Stimulated activated CD8-positive, alpha-beta memory T cell treated with anti-CD3 and anti-CD28 coated beads, Interleukin-12 subunit alpha, Interleukin-12 subunit beta, amount 100 ng/mL, for 1 hour (primary cell): ENCODE results near the gene TACC2.

Experiments
- DNase-seq: peaks from one replicate; pipeline ENCODE4 v3.0.0-alpha.2; 2020; ENCODE audit warnings: low read depth

TACC2 gene

DNA sequence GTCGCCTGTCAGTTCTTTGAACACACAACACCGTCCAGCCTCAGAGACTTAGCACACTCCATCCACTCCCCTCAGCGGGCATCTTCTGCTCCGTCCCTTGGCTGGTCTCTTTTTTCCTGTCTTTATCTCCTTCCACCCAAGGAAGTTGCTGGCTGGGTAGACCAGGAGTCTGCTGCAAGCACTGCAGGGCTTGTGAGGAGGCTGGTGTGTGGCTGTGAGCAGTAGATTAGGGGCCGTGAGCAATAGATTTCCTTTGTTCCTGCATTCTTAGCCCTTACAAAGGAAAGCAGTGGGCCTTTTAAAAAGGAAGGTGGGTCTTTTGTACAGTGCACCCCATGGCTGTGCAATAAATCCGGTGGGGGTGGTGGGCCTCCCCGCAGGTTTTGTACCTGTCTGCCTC lies 181.8 kb downstream of the TACC2 start:
- DNase-seq = no peak

- no peak for DNase-seq
These were observed 182.5 kb downstream of the TACC2 start for GRCh38 chr10:122171302-122172075.

DNA sequence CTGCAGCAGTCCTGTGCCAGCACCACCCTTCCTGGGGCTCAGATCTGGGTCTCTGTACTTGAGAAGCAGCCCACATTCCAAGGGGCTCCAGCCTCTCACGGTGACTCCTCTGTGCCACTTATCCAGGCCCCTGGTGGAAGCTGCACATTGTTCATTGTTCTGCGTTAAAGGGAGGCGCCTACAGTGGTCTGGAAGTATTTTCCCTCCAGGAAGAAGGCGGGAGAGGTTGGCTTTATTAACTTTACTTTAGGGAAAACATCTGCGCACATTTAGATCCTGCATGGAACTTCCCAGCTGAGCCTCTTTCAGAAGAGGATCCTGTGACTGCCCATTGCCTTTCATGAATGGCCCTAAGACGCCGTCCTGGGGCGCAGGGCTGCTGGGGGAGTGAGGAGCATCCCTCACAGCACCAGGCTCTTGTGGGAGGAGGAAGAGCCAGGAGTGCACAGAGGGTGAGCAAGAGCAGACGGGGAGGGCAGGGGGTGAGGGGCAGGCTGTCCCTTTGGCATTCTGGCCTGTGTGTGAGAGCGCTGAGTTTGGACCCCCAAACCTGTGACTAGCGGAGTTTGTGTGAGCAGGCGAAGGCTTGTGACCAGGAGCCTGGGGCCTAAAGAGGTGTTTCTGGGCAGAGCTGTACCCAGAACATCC lies 183.5 kb downstream of the TACC2 start:
- DNase-seq = no peak

GRCh38 chr10:122173337-122173736 lies 184.4 kb downstream of the TACC2 start:
- no peak for DNase-seq

GRCh38 chr10:122173766-122174435 lies 184.9 kb downstream of the TACC2 start:
- no peak for DNase-seq

GRCh38 chr10:122176232-122177213 lies 187.6 kb downstream of the TACC2 start:
- no peak for DNase-seq

- no peak for DNase-seq
These were observed 189.7 kb downstream of the TACC2 start for GRCh38 chr10:122178655-122179054.

GRCh38 chr10:122181041-122181732 lies 192.2 kb downstream of the TACC2 start:
- DNase-seq = no peak

DNA sequence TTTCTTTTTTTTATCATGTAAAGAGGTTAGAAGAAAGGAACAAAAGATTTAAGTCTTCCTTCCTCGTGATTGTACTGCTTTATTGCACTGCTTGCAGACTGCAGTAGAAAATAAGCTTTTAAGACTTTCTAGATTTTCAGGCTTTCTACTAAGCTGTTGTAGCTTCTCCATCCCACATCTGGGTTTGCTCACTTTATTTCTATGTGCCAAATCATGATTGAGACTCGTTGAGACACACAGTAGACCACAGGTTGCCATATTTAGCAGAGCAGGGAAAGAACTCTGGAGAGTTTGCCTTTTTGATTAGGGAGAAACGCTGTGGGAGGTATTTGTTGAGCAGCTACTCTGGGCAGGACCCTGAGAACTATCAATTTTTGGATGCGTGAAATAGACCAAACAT lies 192.9 kb downstream of the TACC2 start:
- no peak for DNase-seq

GRCh38 chr10:122182308-122182707 lies 193.3 kb downstream of the TACC2 start:
- no peak for DNase-seq

DNA sequence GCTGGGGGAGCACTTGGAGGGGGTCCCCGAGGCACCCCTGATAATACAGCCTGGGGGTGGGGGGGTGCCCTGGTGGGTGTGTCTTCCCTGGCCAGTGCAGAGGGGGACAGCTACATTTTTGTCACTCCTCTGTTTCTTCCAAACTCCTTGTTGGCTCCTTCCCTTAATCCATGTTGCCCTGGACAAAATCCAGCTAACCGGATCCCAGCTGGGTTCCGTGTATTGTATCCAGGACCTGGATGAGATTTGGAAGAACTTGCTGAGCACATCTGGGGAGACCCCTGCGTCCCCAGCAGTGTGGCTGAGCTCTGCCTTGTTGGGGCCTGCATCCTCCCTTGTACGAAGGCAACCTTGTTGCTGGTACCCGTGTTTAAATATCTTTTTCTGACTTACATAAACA lies 195.3 kb downstream of the TACC2 start:
- no peak for DNase-seq

GRCh38 chr10:122185643-122186042 lies 196.7 kb downstream of the TACC2 start:
- no peak for DNase-seq

DNA sequence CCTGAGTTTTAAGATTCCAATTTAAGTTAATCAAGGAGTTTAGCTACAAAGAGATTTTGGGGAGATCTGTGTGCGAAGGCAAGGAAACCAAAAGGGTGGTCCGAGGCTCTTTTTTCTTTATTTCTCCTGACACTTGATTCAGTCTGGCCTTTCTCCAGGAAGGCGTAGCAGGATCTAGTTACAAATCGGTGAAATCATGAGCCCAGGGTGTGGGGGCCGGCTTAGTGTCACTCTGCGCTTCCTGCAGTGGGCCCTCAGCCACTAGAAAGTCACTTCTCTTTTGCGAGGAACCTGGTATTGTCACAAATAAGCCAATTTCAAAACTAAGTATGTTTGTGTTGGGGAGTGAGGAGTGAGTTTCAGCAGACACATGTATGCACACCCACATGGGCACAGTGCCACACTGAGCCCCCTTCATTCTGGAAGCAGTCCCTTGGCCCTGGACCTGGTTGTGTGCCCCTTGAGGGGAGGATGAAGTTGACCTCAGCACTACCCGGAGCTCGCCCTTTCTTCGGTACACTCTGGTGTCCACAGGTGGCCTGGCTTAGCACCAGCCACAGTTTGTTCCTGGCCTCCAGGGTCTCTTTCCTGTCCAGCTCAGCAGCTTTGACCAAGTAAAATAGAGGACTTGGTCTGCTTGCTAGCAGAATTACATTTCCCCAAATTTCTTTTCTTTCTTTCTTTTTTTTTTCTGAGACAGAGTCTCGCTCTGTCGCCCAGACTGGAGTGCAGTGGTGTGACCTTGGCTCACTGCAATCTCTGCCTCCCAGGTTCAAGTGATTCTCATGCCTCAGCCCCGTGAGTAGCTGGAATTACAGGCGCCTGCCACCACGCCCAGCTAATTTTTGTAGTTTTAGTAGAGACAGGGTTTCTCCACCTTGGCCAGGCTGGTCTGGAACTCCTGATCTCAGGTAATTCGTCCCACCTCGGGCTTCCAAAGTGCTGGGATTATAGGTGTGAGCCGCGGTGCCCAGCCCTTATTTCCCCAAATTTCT lies 198.2 kb downstream of the TACC2 start:
- DNase-seq = no peak

- DNase-seq = no peak
These were observed 199.7 kb downstream of the TACC2 start for GRCh38 chr10:122188706-122189105.

- DNase-seq = no peak
These were observed 200.2 kb downstream of the TACC2 start for GRCh38 chr10:122189185-122189584.

DNA sequence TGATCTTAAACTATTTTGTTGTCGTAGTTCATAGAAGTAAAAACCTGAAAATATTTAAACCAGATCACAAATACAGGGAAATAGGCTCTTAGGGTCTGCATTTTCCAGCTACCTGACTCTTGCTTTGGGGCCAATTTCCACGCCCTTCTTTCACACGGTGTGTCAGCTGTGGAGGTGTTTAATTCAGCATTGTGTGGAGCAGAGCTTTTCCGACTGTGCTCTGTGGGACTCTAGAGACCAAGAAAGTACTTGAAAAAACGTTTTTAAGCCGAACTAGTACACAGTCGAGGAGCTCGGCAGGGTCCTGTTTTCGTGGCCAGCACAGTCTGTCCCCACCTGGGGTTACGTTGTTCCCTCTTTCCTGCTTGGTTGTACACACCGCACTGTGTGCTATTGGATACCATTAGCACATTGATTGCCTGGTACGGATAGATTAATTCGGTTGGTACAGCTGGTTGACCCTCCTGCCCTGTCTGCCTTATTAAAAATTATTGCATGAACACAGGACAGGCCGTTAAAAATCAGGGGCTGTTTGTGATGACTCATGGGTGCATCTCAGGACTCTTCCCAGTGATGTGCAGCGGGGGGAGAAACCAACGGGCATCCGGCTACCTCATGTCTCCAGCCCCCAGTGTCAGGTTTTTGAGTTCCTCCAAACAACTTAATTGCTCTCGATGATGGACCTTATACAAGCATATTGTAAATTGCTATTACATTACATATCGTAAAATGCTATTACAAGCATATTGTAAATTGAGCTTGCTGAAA lies 201.4 kb downstream of the TACC2 start:
- no peak for DNase-seq

- DNase-seq = no peak
These were observed 203.1 kb downstream of the TACC2 start for GRCh38 chr10:122191936-122192541.

DNA sequence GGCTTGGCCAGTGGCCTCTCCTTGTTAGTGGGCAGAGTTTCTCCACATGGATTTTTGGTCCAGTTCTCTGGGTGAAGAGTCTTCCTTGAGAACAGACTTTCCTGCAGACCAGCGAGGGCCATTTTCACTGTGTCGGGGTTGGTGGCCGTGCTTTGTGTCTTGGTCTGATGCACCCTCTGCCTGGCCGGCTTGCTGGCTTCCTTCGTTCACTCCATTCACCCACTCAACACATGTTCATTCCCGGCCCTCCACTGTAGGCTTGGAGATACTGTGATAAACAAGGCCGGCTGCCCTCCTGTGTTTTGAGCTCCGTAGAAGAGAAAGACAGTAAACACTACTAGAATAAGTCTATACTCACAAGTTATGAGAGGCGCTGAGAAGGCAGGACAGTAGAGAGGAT lies 205.3 kb downstream of the TACC2 start:
- no peak for DNase-seq

- DNase-seq = no peak
These were observed 207.3 kb downstream of the TACC2 start for GRCh38 chr10:122196218-122196617.
